HFFc6 (cell line): Measurements from ENCODE around the gene SPIB. TPM values are rescaled to one million over a fixed set of nuclear protein-coding genes. Genes with fewer than 3 reads are reported as not detected.

Source experiments
- DNase-seq: peaks from one replicate; pipeline ENCODE4 v3.0.0-alpha.2; 2018
- H3K27ac Mint-ChIP-seq: 2 replicates; pipeline ENCODE4 v1.8.0; 2020; ENCODE audit warnings: mild to moderate bottlenecking, mixed read lengths
- H3K27me3 Mint-ChIP-seq: 2 replicates; pipeline ENCODE4 v1.8.0; 2021; ENCODE audit warnings: mild to moderate bottlenecking, moderate library complexity, mixed read lengths; ENCODE audit not compliant: insufficient read depth
- H3K36me3 Mint-ChIP-seq: 2 replicates; pipeline ENCODE4 v1.8.0; 2021; ENCODE audit warnings: low read depth, mixed read lengths
- H3K4me1 Mint-ChIP-seq: 2 replicates; pipeline ENCODE4 v1.8.0; 2020; ENCODE audit warnings: low read depth, mixed read lengths
- H3K4me3 Mint-ChIP-seq: 2 replicates; pipeline ENCODE4 v1.8.0; 2020; ENCODE audit warnings: mild to moderate bottlenecking, moderate library complexity, mixed read lengths
- H3K9me3 Mint-ChIP-seq: 2 replicates; pipeline ENCODE4 v1.8.0; 2020; ENCODE audit warnings: mild to moderate bottlenecking, mixed read lengths
- total RNA-seq, 6 experiments: library from RNA; stranded (reverse); fragmentation: NEBNext Ultra II Directional; extraction: Animal tissue kit (Norgen Biotek cat#: 25700); gene quantifications; 2 replicates in 1 of 6; 3 replicates in 5 of 6; pipeline ENCODE4 v1.2.3, GENCODE V29; 2021
- TF ChIP-seq, protein P1 (sequence below): fragments of 200-600 bp; sonication (generic); IDR thresholded peaks from 2 replicates; pipeline ENCODE4 v1.5.0; 2021; ENCODE audit warnings: antibody characterized with exemption, mild to moderate bottlenecking

Gene SPIB
- total RNA-seq, 6 experiments from 2014 or later, result not detected

- H3K36me3 Mint-ChIP-seq, result peaks cover 20% of the 10 kb centered on the region
- H3K9me3 Mint-ChIP-seq, result no peaks in the 10 kb centered on the region
- TF ChIP-seq, protein P1, sequence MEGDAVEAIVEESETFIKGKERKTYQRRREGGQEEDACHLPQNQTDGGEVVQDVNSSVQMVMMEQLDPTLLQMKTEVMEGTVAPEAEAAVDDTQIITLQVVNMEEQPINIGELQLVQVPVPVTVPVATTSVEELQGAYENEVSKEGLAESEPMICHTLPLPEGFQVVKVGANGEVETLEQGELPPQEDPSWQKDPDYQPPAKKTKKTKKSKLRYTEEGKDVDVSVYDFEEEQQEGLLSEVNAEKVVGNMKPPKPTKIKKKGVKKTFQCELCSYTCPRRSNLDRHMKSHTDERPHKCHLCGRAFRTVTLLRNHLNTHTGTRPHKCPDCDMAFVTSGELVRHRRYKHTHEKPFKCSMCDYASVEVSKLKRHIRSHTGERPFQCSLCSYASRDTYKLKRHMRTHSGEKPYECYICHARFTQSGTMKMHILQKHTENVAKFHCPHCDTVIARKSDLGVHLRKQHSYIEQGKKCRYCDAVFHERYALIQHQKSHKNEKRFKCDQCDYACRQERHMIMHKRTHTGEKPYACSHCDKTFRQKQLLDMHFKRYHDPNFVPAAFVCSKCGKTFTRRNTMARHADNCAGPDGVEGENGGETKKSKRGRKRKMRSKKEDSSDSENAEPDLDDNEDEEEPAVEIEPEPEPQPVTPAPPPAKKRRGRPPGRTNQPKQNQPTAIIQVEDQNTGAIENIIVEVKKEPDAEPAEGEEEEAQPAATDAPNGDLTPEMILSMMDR, result no peak
- peaks cover 3% of the 10 kb centered on the region for H3K27me3 Mint-ChIP-seq
- no peak overlapping the region for H3K27ac Mint-ChIP-seq
- no peak overlapping the region for H3K4me3 Mint-ChIP-seq
- H3K4me1 Mint-ChIP-seq, result peaks cover 3% of the 10 kb centered on the region
- DNase-seq, result no peak
These were observed 40.4 kb upstream of the SPIB start for GRCh38 chr19:50378169-50378862.

DNA sequence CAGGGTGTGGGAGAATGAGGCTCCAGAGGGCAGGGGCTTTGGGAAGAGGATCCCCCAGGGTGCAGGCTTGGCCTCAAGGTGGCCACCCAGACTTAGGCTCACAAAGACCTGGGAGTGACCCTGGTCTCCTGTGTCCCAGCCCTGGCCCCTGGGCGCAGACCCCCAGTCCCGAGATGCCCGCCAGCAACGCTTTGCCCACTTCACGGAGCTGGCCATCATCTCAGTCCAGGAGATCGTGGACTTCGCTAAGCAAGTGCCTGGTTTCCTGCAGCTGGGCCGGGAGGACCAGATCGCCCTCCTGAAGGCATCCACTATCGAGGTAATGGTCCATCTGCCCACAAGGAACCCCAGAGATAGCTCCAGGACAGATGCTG, 39.9 kb upstream of the SPIB start:
- Mint-ChIP-seq H3K36me3 (peaks cover 20% of the 10 kb centered on the region), H3K27ac (no peak overlapping the region), H3K9me3 (no peaks in the 10 kb centered on the region), H3K27me3 (peaks cover 4% of the 10 kb centered on the region), H3K4me1 (peaks cover 9% of the 10 kb centered on the region), H3K4me3 (no peak overlapping the region)
- TF ChIP-seq, protein P1, result no peak
- DNase-seq, result no peak

DNA sequence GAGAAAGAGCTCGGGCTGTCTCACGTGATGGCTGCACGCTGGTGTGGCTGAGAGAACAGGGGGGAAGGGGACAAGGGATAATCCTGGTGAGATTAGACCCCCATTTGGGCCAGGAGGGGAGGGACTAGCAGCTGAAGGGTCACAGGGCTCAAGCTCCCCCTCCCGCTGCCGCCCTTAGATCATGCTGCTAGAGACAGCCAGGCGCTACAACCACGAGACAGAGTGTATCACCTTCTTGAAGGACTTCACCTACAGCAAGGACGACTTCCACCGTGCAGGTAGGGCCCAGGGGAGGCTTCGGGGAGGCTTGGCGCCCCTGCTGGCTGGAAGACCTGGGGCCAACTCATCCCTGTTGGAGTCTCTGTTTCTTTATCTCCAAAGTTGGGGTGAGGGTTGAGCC, 39.1 kb upstream of the SPIB start:
- Mint-ChIP-seq H3K27ac (no peak overlapping the region), H3K4me3 (no peak overlapping the region), H3K4me1 (peaks cover 11% of the 10 kb centered on the region), H3K27me3 (peaks cover 11% of the 10 kb centered on the region), H3K9me3 (no peaks in the 10 kb centered on the region), H3K36me3 (peaks cover 20% of the 10 kb centered on the region)
- TF ChIP-seq, protein P1, result no peak
- DNase-seq, result no peak

- Mint-ChIP-seq H3K4me3 (no peak overlapping the region), H3K4me1 (peaks cover 16% of the 10 kb centered on the region), H3K27me3 (peaks cover 11% of the 10 kb centered on the region), H3K9me3 (no peaks in the 10 kb centered on the region), H3K27ac (no peak overlapping the region), H3K36me3 (peaks cover 20% of the 10 kb centered on the region)
- DNase-seq, result no peak
- TF ChIP-seq, protein P1, result no peak
These were observed 38.6 kb upstream of the SPIB start for GRCh38 chr19:50380137-50380536.

DNA sequence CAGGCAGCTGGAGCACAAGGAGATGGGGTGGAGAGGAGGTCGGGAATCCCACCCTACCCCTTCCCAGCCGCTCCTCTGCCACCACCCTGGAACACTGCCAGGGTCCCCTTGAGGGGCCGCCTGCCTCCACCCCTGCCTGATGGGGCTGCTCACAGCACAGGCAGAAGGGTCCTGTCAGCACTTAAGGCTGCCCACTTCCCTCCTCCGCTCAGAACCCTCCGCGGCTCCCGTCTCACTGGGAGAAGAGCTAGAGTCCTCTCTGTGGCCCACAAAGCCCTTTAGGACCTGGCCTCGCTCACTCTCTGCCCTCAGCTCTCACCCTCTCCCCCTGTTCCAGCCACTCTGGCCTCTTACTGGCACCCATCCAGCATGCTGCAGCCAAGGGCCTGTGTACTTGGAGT, 38.0 kb upstream of the SPIB start:
- H3K4me3 Mint-ChIP-seq, result no peak overlapping the region
- H3K4me1 Mint-ChIP-seq, result peaks cover 22% of the 10 kb centered on the region
- H3K36me3 Mint-ChIP-seq, result peaks cover 20% of the 10 kb centered on the region
- H3K27ac Mint-ChIP-seq, result no peak overlapping the region
- TF ChIP-seq, protein P1, result no peak
- H3K27me3 Mint-ChIP-seq, result peaks cover 11% of the 10 kb centered on the region
- no peaks in the 10 kb centered on the region for H3K9me3 Mint-ChIP-seq
- DNase-seq, result no peak
